DOHH2 (cell line): Measurements from ENCODE around the gene DUSP28.

Source experiments
- H3F3A ChIP-seq: fragments of 200-600 bp; sonication (generic), shearing (Covaris generic); 2 replicates; pipeline ENCODE4 v1.6.0; 2016; ENCODE audit warnings: antibody characterized with exemption, mild to moderate bottlenecking; ENCODE audit not compliant: control insufficient read depth, insufficient read depth
- H3K27ac ChIP-seq: fragments of 200-600 bp; sonication (generic); 2 replicates; pipeline ENCODE4 v1.5.1; 2014; ENCODE audit warnings: low read depth, mild to moderate bottlenecking, low read length, moderate library complexity
- H3K27me3 ChIP-seq: fragments of 200-600 bp; sonication (generic); 2 replicates; pipeline ENCODE4 v1.6.1; 2014; ENCODE audit warnings: mild to moderate bottlenecking, low read length, mixed read lengths; ENCODE audit not compliant: control insufficient read depth
- H3K36me3 ChIP-seq: fragments of 200-600 bp; sonication (generic); 2 replicates; pipeline ENCODE4 v1.6.1; 2014; ENCODE audit warnings: mild to moderate bottlenecking, low read length, moderate library complexity, mixed read lengths; ENCODE audit not compliant: control insufficient read depth
- H3K4me1 ChIP-seq: fragments of 200-600 bp; sonication (generic); 2 replicates; pipeline ENCODE4 v1.6.1; 2014; ENCODE audit warnings: mild to moderate bottlenecking, low read length, mixed read lengths; ENCODE audit not compliant: control insufficient read depth
- H3K4me2 ChIP-seq: fragments of 200-600 bp; sonication (generic); 2 replicates; pipeline ENCODE4 v1.6.0; 2014; ENCODE audit warnings: mild to moderate bottlenecking, low read length, moderate library complexity
- H3K4me3 ChIP-seq: fragments of 200-600 bp; sonication (generic); 2 replicates; pipeline ENCODE4 v1.5.1; 2014; ENCODE audit warnings: mild to moderate bottlenecking, low read length, mixed read lengths
- H3K79me2 ChIP-seq: fragments of 200-600 bp; sonication (generic); 2 replicates; pipeline ENCODE4 v1.6.1; 2014; ENCODE audit warnings: mild to moderate bottlenecking, low read length, mixed read lengths; ENCODE audit not compliant: control insufficient read depth
- H3K9me2 ChIP-seq: fragments of 200-600 bp; sonication (generic); replicated peaks from 2 replicates; pipeline ENCODE4 v1.6.1; 2014; ENCODE audit warnings: mild to moderate bottlenecking, low read length, mixed read lengths; ENCODE audit not compliant: control insufficient read depth
- H3K9me3 ChIP-seq: fragments of 200-600 bp; sonication (generic); 2 replicates; pipeline ENCODE4 v1.6.1; 2014; ENCODE audit warnings: antibody characterized with exemption, low read length, mixed read lengths; ENCODE audit not compliant: control insufficient read depth, insufficient read depth
- H4K20me1 ChIP-seq: fragments of 200-600 bp; sonication (generic); 2 replicates; pipeline ENCODE4 v1.6.0; 2014; ENCODE audit warnings: low read depth, mild to moderate bottlenecking, antibody characterized with exemption, low read length, moderate library complexity; ENCODE audit not compliant: control insufficient read depth, insufficient read depth
- CTCF ChIP-seq: fragments of 200-600 bp; sonication (generic); IDR thresholded peaks from one replicate; pipeline ENCODE4 v1.5.1; 2014; ENCODE audit warnings: antibody characterized with exemption, mild to moderate bottlenecking, low read depth, low read length; ENCODE audit not compliant: poor library complexity, severe bottlenecking
- EZH2phosphoT487 ChIP-seq: fragments of 200-600 bp; sonication (generic); IDR thresholded peaks from 2 replicates; pipeline ENCODE4 v1.6.1; 2017; ENCODE audit warnings: borderline replicate concordance, mild to moderate bottlenecking, antibody characterized with exemption, low read length, moderate library complexity, mixed read lengths

DUSP28 gene

GRCh38 chr2:240514631-240515030 is 45.5 kb upstream of the DUSP28 start:
- H3K4me3 ChIP-seq, result no peak overlapping the region
- no peaks in the 10 kb centered on the region for H3K9me3 ChIP-seq
- H3K9me2 ChIP-seq, result no peaks in the 10 kb centered on the region
- no peaks in the 10 kb centered on the region for H3K79me2 ChIP-seq
- peaks cover 12% of the 10 kb centered on the region for H3K4me1 ChIP-seq
- TF ChIP-seq EZH2phosphoT487, result no peak
- no peak for TF ChIP-seq CTCF
- H4K20me1 ChIP-seq, result peaks cover 5% of the 10 kb centered on the region; the same call in 1 of the 2 replicates
- H3K4me2 ChIP-seq, result peak overlapping the region; percentile 35; the same call in 1 of the 2 replicates
- H3K36me3 ChIP-seq, result peaks cover 19% of the 10 kb centered on the region
- H3K27ac ChIP-seq, result peak overlapping the region; percentile 21
- H3F3A ChIP-seq, result no peaks in the 10 kb centered on the region
- H3K27me3 ChIP-seq, result no peaks in the 10 kb centered on the region

DNA sequence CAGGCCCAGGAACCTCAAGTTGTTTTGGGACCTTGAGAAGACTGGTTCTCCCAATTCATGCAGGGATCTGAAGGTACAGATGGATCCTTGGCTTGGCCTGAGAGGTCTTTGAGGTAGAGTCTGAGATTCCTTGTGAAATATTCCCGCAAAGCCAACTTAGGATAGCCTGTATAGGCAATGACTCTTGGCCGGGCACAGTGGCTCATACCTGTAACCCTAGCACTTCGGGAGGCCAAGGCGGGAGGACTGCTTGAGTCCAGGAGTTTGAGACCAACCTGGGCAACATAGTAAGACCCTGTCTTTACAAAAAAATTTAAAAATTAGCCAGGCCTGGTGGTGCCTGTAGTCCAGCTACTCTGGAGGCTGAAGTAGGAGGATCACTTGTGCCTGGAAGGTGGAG is 42.8 kb upstream of the DUSP28 start:
- peaks cover 5% of the 10 kb centered on the region; the same call in 1 of the 2 replicates for H4K20me1 ChIP-seq
- no peaks in the 10 kb centered on the region for H3K27me3 ChIP-seq
- H3F3A ChIP-seq, result no peaks in the 10 kb centered on the region
- no peak overlapping the region for H3K4me3 ChIP-seq
- H3K4me2 ChIP-seq, result no peak overlapping the region
- peaks cover 16% of the 10 kb centered on the region for H3K36me3 ChIP-seq
- H3K79me2 ChIP-seq, result no peaks in the 10 kb centered on the region
- peaks cover 12% of the 10 kb centered on the region for H3K4me1 ChIP-seq
- H3K9me2 ChIP-seq, result no peaks in the 10 kb centered on the region
- peaks cover 3% of the 10 kb centered on the region; the same call in 1 of the 2 replicates for H3K9me3 ChIP-seq
- TF ChIP-seq EZH2phosphoT487 (no peak), CTCF (no peak)
- H3K27ac ChIP-seq, result no peak overlapping the region

DNA sequence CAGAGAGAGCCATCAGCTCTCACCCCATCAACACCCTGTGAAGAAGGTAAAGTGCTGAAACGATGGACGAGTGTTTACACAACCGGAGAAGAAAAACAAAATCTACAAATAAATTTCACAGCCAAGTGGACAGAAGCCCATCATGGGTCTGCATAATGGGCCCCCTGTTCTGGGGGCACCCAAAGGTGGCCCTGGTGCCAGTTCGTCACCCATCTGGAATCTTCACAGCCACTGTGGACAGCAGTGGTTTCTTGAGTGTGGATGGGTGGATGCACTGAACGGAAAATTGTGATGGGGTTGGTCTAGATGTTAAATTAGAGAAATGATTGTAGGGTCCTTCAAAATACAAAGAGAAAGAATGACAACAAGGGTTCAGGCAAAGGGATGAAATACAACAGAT is 41.2 kb upstream of the DUSP28 start:
- Histone ChIP-seq H4K20me1 (no peaks in the 10 kb centered on the region), H3K36me3 (peaks cover 24% of the 10 kb centered on the region), H3K27me3 (no peaks in the 10 kb centered on the region), H3K9me2 (no peaks in the 10 kb centered on the region), H3K4me2 (no peak overlapping the region), H3K9me3 (peaks cover 18% of the 10 kb centered on the region; the same call in 1 of the 2 replicates), H3K4me1 (peaks cover 8% of the 10 kb centered on the region), H3K27ac (no peak overlapping the region), H3K79me2 (no peaks in the 10 kb centered on the region), H3K4me3 (no peak overlapping the region), H3F3A (no peaks in the 10 kb centered on the region)
- TF ChIP-seq EZH2phosphoT487, result no peak
- TF ChIP-seq CTCF, result no peak
